Choroid plexus epithelial cell (primary cell): ENCODE measurements around the gene WDR83.
"Not testable (repeated sequence)": the region's sequence is repeated elsewhere in the genome, so short reads cannot be mapped to it uniquely, and the experiment has no call there.

ENCODE experiments used
- DNase-seq: peaks from one replicate; pipeline ENCODE4 v3.0.0-alpha.2; 2010; ENCODE audit warnings: low read depth
- H3K4me3 ChIP-seq: 2 replicates; pipeline ENCODE4 v1.5.1; 2011; ENCODE audit warnings: low read depth, mild to moderate bottlenecking, control low read depth, low read length, moderate library complexity
- CTCF ChIP-seq: conservative IDR thresholded peaks from 2 replicates; pipeline ENCODE4 v1.5.1; 2011; ENCODE audit warnings: low read depth, mild to moderate bottlenecking, control low read depth, inconsistent platforms, low read length, moderate library complexity

The WDR83 gene

GRCh38 chr19:12666265-12667048 lies at the start of gene WDR83, which contains the start of gene MAN2B1:
TSS of gene WDR83 (plus strand) at chr19:12666807. CDS start at chr19:12669791, 2,984 bp downstream.
TSS of gene MAN2B1 (minus strand) at chr19:12666742. CDS start at chr19:12666701, 41 bp downstream.
- DNase-seq = peak; percentile 70
- H3K4me3 ChIP-seq = peak within 1 kb of the TSS; percentile 84
- TF ChIP-seq CTCF = no peak

DNA sequence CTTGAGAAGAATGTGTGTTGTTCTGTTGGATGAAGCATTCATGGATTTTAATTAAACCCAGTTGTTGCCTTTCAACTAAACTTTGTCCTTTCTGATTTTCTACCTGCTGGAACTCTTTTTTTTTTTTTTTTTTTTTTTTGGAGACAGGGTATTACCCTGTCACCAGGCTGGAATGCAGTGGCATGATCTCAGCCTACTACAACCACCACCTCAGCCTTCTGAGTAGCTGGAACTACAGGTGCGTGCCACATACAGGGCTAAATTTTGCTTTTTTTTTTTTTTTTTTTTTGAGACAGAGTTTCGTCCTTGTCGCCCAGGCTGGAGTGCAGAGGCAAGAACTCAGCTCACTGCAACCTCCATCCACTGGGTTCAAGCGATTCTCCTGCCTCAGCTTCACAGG lies 49.0 kb upstream of the WDR83 start:
- DNase-seq = no peak
- TF ChIP-seq CTCF = no peak

GRCh38 chr19:12621253-12622024 lies 45.2 kb upstream of the WDR83 start:
- not testable (repeated sequence) for DNase-seq, H3K4me3 ChIP-seq

More for the DNA sequence above, 49.0 kb upstream of the WDR83 start:
- no peak overlapping the region for H3K4me3 ChIP-seq

DNA sequence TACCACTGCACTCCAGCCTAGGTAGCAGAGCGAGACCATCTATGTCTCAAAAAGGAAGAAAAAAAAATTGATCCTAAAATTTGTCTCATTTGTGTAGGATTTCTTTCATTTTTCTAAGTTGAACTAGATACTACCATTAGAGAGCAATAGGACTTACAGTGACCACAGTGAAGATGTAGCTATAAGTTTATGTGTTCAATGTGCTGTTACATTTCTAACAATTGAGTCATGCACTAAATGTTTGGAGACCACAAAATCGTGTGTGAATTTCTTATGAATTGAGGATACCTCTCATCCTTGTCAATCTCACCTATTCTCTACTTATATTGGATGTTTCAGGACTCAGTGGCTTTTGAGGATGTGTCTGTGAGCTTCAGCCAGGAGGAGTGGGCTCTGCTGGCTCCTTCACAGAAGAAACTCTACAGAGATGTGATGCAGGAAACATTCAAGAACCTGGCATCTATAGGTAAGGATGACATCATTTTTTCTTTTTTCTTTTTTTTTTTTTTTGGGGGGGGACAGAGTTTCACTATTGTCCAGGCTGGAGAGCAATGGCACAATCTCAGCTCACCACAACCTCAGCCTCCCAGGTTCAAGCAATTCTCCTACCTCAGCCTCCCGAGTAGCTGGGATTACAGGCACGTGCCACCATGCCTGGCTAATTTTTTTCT lies 43.1 kb upstream of the WDR83 start:
- no peak for TF ChIP-seq CTCF
- peak; percentile 18 for DNase-seq

GRCh38 chr19:12626958-12627357 lies 39.6 kb upstream of the WDR83 start:
- DNase-seq = no peak
- no peak for TF ChIP-seq CTCF
- H3K4me3 ChIP-seq = no peak overlapping the region

More for the DNA sequence above, 43.1 kb upstream of the WDR83 start:
- no peak overlapping the region for H3K4me3 ChIP-seq

DNA sequence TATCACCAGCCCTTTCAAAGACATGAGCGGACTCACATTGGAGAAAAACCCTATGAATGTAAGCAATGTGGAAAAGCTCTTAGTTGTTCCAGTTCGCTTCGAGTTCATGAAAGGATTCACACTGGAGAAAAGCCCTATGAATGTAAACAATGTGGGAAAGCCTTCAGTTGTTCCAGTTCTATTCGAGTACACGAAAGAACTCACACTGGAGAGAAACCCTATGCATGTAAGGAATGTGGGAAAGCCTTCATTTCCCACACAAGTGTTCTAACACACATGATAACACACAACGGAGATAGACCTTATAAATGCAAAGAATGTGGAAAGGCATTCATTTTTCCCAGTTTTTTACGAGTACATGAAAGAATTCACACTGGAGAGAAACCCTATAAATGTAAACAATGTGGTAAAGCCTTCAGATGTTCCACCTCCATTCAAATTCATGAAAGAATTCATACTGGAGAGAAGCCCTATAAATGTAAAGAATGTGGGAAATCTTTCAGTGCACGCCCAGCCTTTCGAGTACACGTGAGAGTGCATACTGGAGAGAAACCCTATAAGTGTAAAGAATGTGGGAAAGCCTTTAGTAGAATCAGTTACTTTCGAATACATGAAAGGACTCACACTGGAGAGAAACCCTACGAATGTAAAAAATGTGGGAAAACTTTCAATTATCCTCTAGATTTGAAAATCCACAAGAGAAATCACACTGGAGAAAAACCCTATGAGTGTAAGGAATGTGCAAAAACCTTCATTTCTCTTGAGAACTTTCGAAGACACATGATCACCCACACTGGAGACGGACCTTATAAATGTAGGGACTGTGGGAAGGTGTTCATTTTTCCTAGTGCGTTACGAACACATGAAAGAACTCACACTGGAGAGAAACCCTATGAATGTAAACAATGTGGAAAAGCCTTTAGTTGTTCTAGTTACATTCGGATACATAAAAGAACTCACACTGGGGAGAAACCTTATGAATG lies 38.3 kb upstream of the WDR83 start:
- peak; percentile 47 for DNase-seq
- no peak for TF ChIP-seq CTCF
- H3K4me3 ChIP-seq = no peak overlapping the region
